H4 (cell line): ENCODE results near the gene CCDC93. TPM values are rescaled to one million over a fixed set of nuclear protein-coding genes. Genes with fewer than 3 reads are reported as not detected.

ENCODE experiments used
- DNase-seq: peaks from one replicate; pipeline ENCODE4 v3.0.0-alpha.2; 2015; ENCODE audit warnings: low spot score
- total RNA-seq: library from RNA; depleted of rRNA; stranded (reverse); fragments of >200 nt; shearing (Covaris generic); gene quantifications from 2 replicates; pipeline ENCODE4 v1.2.3, GENCODE V29; 2014; rRNA removed

Gene CCDC93
- total RNA-seq, 1 experiment from 2014 or later, result 8.1 TPM

DNA sequence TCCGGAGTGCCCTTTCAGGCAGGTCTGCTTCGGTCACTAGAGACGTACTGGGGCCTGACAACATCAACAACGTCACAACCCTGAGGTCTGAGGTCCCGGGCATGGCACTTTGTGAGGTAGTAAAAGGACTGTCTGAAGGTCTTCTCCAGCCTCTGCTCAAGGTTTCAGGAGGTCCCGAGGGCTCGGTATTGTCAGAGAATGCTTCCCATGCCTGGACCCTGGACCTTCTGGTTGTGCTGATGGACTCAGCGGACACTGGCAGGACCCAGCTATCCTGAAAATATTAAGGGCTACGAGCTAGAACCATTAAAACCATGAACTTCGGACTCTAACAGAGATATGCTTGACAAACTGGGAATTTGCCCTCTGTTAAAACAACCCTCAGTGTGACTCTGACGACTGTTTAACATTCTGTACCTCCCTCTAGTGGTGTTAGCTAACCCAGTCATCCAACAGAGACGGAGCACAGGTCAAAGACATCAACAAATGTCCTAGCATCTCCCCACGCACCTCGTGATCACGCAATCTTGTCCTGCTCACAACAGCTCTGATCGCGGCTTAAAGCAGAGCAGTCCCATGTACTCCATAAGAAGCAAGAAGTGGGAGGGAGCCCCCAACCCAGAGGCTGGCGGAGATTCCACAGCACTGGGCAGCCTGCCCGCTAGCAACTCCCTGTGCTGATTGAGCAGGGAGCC, 96.5 kb downstream of the CCDC93 start:
- DNase-seq, result no peak

GRCh38 chr2:117902933-117903332, 110.9 kb downstream of the CCDC93 start:
- no peak for DNase-seq

- DNase-seq, result no peak
Measured at GRCh38 chr2:117888897-117889296, 125.0 kb downstream of the CCDC93 start.

- no peak for DNase-seq
Measured at GRCh38 chr2:117885308-117885707, 128.6 kb downstream of the CCDC93 start.

GRCh38 chr2:117879003-117879402, 134.9 kb downstream of the CCDC93 start:
- no peak for DNase-seq

DNA sequence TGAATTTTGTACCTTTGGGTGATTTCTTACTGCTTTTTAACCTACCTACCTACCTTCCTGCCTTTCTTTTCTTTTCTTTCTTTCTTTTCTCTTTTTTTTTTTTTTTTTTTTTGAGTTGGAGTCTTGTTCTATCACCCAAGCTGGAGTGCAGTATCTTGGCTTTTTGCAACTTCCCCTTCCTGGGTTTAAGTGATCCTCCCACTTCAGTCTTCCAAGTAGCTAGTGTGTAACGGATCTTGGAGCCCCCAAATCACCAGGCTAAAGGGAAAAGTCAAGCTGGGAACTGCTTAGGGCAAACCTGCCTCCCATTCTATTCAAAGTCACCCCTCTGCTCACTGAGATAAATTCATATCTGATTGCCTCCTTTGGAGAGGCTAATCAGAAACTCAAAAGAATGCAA, 138.1 kb downstream of the CCDC93 start:
- DNase-seq, result no peak

Other genes starting within 250 kb of the CCDC93 start
- 55.9 and 70.2 TPM in 2 replicates for gene DDX18, start 199.4 kb downstream of the CCDC93 start, total RNA-seq
- gene INSIG2, start 74.4 kb upstream of the CCDC93 start, total RNA-seq, result 8.1 and 11.8 TPM in 2 replicates